Kidney tubule cell (primary cell): Measurements from ENCODE around the gene OR2D3.
A peak's percentile ranks its signal among the peaks of the same experiment; 100 is the strongest.
"Not testable (repeated sequence)": the region's sequence is repeated elsewhere in the genome, so short reads cannot be mapped to it uniquely, and the experiment has no call there.

Experiments
- DNase-seq: peaks from one replicate; pipeline ENCODE4 v3.0.0-alpha.2; 2018; ENCODE audit warnings: low spot score

OR2D3 gene, protein sequence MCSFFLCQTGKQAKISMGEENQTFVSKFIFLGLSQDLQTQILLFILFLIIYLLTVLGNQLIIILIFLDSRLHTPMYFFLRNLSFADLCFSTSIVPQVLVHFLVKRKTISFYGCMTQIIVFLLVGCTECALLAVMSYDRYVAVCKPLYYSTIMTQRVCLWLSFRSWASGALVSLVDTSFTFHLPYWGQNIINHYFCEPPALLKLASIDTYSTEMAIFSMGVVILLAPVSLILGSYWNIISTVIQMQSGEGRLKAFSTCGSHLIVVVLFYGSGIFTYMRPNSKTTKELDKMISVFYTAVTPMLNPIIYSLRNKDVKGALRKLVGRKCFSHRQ

DNA sequence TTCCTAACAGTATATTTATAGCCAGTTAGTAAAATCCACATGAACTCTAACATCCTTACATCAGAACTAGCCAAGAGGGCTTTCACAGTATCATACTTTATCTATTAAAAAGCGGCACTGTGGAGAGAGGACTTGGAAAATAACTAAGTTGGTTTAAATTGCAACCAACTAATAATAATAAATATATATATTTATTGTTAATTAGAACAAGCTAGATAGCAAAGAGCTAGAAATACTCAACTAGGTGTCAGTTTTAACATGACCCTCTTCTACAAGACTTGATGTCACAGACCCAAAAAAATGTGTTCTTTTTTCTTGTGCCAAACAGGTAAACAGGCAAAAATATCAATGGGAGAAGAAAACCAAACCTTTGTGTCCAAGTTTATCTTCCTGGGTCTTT lies at the start of gene OR2D3:
TSS of gene OR2D3 (plus strand) at position 301 of the 400 bp plus-strand sequence. CDS start at position 301, 0 bp downstream.
- no peak for DNase-seq

DNA sequence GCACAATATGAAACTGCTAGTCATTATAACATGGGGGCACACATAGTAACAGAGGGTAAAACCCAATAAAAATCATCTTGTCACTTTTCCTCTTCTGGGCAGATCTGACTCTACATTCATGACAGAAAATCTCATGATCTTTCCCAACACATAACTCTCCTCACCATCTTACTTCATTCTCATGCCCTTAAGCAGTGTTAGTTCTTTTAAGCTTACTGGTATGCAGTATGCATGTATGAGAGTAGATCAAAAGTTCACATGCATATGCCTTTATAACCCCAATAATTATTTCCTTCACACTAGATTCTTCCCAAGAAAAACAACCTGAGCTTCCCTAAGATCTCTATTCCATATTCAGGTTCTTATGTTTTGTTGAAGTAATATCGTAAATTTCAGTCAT lies 49.5 kb upstream of the OR2D3 start:
- no peak for DNase-seq

DNA sequence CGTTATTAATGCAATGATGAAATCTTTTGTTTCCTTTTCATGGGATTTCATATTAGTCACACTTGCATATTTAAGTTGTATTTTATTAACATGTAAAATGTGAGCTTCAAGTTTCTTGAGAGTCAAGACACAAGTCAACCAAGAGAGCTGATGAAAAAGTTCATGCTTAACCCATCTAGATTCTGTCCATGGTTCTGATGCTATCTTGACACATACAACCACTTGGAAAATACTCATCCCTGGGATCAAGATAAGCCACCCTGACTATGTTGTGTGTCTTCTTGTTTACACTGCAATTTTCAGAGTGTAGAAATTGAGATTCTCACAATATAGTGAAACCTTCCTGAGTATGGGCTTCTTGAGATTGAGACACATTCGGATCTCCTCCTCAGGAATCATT lies 45.0 kb upstream of the OR2D3 start:
- no peak for DNase-seq

DNA sequence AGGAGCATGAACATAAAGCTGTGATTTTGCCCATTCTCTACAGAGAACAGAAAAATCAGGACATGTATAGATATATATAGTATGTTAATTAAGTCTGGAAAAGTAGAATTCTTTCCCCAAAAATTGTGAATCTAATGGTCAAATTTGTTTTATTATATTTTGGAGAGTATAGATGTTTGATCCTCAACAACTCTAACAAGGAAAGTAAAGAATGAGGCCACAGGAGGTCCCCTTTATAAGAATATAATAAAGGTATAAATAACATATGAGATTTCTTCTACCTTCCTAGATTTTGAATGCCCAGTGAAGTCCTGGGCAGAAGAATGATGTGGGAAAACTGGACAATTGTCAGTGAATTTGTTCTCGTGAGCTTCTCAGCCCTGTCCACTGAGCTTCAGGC lies 44.5 kb upstream of the OR2D3 start, which contains the start of gene OR10A4:
TSS of gene OR10A4 (plus strand) at position 301 of the 400 bp plus-strand sequence. CDS start at position 324, 23 bp downstream.
- no peak for DNase-seq

DNA sequence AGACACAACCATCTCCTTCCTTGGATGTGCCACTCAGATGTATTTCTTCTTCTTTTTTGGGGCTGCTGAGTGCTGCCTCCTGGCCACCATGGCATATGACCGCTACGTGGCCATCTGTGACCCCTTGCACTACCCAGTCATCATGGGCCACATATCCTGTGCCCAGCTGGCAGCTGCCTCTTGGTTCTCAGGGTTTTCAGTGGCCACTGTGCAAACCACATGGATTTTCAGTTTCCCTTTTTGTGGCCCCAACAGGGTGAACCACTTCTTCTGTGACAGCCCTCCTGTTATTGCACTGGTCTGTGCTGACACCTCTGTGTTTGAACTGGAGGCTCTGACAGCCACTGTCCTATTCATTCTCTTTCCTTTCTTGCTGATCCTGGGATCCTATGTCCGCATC lies 43.9 kb upstream of the OR2D3 start:
- no peak for DNase-seq

DNA sequence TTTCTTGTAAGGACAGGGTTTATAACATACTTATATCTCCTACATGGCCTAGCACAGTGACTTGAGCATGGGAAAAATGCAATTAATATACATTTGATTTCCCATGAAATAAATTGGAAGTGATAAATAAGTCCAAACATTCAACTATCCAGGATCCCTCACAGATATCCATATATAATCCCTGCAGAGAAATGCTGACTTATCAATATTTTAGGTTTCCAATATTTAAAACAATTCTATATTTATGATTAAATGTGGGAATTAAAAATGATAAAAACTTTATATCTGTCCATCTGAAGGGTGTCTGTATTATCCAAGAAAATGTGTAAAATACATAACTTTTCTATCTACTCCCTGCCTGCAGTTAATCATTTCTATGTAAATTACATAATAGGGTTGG lies 38.1 kb upstream of the OR2D3 start:
- no peak for DNase-seq

DNA sequence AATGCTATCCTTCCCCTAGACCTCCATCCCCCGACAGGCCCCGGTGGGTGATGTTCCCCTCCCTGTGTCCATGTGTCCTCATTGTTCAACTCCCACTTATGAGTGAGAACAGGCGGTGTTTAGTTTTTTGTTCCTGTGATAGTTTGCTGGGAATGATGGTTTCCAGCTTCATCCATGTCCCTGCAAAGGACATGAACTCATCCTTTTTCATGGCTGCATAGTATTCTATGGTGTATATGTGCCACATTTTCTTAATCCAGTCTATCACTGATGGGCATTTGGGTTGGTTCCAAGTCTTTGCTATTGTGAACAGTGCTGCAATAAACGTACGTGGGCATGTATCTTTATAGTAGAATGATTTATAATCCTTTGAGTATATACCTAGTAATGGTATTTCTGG lies 33.1 kb upstream of the OR2D3 start:
- not testable (repeated sequence) for DNase-seq

DNA sequence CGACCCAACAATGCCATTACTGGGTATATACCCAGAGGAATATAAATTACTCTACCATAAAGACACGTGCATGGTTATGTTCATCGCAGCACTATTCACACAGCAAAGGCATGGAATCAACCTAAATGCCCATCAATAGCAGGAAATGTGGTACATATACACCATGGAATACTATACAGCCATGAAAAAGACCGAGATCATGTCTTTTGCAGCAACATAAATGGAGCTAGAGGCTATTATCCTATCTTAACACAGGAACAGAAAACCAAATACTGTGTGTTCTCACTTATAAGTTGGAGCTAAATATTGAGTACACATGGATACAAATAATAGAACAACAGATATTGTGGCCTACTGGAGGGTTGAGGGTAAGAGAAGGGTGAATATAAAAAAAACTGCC lies 32.0 kb upstream of the OR2D3 start:
- no peak for DNase-seq

DNA sequence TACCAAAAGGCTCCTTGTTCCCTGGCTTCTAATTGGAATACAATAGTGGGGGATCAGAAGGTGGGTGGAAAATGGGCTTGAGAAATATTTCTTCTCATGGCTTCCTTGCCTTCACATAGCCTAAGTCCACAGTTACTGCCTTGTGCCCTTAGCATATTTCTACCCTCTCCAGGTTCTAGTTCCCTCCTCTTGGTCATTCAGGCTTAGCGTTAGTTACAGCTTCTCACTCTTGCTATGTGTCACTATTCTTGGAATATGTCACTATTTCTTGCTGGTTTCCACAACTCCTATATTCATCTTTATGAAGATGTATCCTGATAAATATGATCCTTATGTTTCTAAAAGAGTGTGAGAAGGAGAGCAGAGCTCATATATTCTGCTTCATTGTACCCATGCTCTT lies 31.0 kb upstream of the OR2D3 start:
- no peak for DNase-seq

DNA sequence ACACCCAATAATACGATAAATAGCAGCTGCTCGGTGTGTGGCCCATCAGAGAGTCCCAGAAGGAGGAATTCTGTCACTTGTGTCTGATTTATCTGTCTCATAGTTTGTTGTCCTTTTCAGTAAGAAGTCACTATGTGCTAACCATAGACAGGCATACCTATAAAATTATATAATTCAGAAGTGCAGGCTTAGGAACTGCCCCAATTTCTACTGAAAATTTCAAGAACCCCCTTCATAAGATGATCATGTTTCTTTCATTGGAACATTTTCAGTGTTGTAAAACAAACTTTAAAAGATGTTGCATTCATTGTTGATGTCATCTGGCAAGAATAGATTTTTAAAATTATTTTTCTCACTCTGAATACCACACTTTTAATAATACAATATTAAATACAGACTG lies 28.4 kb upstream of the OR2D3 start, which contains the start of gene OR2D2:
TSS of gene OR2D2 (minus strand) at position 101 of the 400 bp plus-strand sequence. CDS start at position 101, 0 bp downstream.
- no peak for DNase-seq

DNA sequence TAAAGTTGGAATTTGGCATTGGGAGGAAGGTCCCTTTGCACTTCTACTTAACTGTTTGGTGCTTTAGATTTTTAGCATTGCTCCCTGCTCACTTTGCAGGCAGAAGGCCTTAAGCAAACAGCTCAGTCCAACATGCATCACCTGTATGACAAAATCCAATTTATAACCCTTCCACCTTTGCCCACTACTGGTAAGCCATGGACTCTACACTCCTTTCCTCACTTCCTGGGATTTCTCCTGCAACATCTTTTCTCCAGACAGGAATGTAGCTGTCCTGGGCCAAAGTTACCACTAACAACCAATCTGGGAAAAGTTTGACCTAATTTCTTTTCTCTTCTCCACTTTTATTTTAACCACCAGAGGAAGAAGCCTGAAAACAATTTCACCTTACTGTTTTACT lies 26.7 kb upstream of the OR2D3 start:
- no peak for DNase-seq

DNA sequence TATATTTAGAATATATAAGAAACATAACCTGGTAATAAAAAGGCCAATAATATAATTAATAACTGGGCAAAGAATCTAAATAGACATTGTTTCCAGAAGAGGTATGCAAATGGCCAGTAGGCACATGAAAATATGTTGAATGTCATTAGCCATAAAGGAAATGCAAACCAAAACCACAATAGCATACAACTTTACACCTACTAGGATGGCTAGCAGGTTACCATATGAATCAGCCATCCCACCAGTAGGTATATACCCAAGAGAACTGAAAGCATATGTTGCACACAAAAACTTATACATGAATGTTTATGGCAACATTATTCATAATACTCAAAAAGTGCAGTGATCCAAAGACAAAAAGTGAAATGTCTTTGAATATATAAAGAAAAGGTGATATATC lies 25.8 kb upstream of the OR2D3 start:
- no peak for DNase-seq

DNA sequence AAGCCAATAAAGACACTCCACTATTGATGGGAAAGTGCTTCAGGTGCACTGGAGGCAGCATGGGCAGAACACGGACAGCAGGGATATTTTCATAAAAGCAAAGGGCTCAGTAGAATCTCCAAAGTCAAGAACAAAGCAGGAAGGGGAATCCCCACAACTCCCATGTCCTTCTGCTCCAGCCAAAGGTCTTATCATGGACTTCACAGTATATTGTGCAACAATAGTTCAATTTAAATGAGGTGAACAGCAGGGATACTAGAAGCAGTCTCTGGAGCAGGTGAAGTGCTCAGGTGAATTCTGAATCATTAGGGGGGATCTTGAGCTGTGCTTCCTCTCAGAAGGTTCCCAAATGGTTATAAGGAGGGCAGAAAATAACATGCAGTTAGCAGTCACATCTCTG lies 21.9 kb upstream of the OR2D3 start:
- DNase-seq, result no peak

DNA sequence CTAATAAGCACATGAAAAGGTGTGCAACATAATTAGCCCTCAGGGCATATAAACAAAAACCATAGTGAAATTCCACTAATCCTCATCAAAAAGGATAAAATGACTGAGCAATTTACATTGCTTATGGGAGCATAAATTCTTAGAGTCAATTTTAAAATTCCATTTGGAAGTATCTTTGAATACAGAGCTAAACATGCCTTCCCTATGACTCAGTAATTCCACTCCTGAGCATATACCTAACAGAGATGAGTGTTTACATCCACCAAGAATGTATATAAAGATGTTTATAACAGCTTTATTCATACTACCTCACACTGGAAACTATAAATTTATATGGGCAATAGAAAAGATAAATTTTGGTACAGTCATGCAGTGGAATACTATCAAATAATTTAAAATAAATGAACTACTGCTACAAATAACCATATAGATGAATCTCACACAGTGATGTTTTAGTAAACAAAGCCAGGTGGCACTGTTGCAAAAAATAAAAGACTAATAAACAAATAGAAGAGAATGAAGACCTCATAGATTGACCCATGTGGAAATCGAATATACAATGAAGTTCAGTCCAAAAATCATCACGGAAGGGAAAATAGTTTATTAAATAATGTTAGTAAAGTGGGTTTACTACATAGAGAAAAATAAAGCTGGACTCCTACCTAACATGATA lies 20.3 kb upstream of the OR2D3 start:
- DNase-seq, result no peak

DNA sequence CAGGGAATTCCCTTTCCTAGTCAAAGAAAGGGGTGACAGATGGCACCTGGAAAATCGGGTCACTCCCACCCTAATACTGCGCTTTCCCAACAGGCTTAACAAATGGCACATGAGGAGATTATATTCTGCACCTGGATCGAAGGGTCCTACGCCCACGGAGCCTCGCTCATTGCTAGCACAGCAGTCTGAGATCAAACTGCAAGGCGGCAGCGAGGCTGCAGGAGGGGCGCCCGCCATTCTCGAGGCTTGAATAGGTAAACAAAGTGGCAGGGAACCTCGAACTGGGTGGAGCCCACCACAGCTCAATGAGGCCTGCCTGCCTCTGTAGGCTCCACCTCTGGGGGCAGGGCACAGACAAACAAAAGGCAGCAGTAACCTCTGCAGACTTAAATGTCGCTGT lies 16.0 kb upstream of the OR2D3 start:
- not testable (repeated sequence) for DNase-seq

DNA sequence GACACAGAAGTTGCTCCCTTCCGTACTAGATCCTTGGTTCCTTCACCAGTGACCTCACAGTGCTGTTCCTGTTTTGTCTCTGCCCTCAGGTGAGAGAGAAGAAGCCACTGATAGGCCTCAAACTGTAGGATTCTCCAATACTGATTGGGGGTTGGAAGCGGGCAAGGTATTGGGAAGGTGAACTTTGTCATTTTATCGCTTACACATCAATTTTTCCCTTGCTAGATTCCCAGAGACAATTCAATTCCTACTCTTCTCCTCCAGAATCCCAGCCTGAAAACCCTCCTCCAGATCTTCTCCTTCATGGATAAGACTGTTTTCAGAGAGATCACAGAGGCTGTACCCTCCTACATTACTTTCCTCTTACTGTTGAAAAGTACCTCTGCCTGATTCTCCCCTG lies 9.4 kb upstream of the OR2D3 start:
- no peak for DNase-seq

DNA sequence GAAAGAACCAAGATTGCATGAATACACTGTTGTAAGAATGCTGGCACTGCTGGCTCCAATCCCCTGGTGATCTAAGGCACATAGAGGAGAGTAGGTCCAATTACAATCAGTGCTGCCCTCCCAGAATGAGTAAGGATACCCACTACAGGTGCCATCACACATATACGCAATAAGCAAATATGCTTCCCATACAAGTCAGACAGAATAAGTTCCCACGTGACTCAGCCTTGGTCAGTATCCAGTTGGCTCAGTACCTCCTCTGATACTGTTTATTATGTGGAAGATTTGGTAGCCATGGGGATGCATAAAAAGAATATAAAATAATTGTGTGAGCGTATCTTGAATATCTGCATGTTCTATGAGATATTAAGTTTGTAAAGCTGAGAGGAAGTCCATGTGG lies 8.9 kb upstream of the OR2D3 start:
- peak; percentile 6 for DNase-seq

DNA sequence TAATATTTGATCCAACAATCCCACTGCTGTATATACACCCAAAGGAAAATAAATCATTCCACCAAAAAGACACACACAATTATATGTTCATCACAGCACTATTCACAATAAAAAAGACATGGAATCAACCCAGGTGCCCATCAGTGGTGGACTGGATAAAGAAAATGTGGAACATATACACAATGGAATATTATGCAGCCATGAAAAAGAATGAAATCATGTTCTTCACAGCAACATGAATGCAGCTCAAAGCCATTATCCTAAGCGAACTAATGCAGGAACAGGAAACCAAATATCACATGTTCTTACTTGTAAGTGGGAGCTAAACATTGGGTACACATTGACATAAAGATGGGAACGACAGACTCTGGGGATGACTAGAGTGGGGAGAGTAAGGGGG lies 1.1 kb upstream of the OR2D3 start:
- no peak for DNase-seq

DNA sequence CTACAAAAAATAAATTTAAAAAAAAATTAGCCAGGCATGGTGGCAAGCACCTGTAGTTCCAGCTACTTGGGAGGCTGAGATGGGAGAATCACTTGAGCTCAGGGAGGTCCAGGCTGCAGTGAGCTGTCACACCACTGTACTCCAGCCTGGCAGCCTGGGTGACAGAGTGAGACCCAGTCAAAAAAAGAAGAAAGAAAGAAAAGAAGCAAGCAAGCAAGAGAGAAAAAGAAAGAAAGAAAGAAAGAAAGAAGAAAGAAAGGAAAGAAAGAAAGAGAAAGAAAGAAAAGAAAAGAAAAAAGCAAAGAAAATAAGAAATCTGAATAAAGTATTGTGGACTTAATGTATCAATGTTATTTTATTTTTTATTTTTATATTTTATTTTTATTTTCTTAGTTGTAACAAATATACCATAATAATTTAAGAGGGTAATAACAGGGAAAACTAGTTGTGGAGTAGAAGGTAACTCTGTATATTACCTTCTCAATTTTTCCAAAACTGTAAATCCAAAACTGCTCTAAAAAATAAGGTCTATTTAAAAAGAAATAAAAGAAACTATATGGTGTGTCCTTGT lies 4.3 kb downstream of the OR2D3 start:
- no peak for DNase-seq

DNA sequence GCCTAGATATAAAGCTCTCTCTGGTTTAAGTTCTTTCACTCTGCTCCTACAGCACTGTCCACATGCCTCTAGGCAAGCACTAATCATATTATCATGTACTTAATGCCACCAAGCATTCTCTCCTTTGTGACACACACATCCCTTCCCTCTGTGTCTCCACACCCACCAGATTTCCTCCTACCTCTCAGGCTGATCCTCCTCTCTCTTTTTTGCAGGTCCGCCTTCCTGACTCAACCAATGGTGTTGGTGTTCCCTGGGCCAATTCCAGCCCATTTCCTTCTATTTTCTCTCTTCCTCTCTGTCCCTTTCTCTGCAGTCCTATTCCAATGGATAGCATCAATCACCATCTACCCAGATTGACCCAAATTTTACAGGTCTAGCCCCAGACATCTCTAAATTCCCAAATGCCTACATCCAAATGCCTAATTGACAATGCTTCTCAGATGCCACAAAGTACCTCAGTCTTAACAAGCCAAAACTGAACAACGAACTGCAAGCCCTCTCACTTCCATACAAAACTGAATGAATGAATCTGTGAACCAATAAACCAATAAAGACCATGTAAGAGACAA lies 4.9 kb downstream of the OR2D3 start:
- peak; percentile 65 for DNase-seq

DNA sequence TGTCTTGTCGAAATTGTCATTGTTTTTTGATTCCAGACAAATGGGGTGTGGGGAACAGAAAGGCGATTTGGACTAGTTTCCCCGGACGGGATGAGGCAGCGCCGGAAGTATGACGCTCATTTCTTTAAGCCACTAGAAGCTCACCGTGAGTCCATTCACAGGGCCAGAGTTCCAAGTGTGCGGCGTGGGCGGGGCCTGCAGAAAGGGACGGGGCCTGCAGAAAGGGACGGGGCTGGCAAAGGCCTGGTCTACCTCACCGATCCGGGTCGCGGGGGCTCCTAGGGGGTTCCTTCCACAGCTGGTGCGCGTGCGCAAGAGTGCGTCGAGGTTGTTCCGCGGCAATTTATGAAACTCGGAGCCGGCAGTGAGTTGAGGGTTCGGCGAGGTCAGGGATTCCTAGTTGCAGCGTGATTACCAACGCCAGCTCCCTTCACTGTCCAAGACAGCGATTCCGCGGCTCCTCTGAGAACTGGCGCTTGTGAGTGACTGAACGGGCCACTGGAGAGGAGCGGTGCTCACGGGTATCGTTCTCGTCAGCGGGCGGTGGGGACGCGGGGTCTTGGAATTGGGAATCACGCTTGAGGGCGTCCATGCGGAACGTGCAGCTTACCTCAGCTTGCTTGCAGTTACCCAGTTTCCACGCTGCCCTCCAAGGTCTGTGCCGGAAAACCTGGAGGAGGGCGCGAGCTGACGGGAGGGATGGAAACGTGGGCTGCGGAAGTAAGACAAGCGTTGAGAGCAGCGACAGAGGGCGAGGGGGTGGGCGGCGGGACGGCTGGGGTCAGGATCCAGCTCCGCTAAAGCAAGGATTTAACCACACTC lies 5.6 kb downstream of the OR2D3 start, which contains the start of gene ZNF215:
TSS of gene ZNF215 (plus strand) at position 219 of the 822 bp plus-strand sequence. CDS start 5,847 bp downstream, outside the sequence.
- peak; percentile 88 for DNase-seq
